Measurements from ENCODE around the gene PATL1.
A peak's percentile ranks its signal among the peaks of the same experiment; 100 is the strongest.

The PATL1 gene

GRCh38 chr11:59680287-59681154, 11.7 kb upstream of the PATL1 start:
- TF ChIP-seq CTCF (conservative IDR thresholded peaks at IDR 0.05; ENCODE audit: low read length): peak; percentile 97
- DNase-seq (ENCODE audit: low read depth): peak; percentile 82
- H3K4me3 ChIP-seq (ENCODE audit: low read length): no peak overlapping the region

- TF ChIP-seq CTCF (conservative IDR thresholded peaks at IDR 0.05; ENCODE audit: low read length): no peak
- H3K4me3 ChIP-seq (ENCODE audit: low read length): no peak overlapping the region
- DNase-seq (ENCODE audit: low read depth): no peak
These were observed 10.5 kb upstream of the PATL1 start for GRCh38 chr11:59679347-59679746.

DNA sequence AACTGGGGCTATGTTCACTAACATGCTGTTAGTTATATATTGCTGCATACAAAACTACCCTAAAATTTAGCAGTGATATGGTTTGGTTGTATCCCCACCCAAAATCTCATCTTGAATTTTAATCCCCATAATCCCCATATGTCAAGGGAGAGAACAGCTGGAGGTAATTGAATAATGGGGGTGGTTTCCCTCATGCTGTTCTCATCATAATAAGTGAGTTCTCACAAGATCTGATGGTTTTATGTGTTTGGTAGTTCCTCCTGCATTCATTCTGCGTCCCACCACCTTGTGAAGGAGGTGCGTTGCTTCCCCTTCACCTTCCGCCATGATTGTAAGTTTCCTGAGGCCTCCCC, 10.0 kb upstream of the PATL1 start:
- TF ChIP-seq CTCF (conservative IDR thresholded peaks at IDR 0.05; ENCODE audit: low read length): no peak
- DNase-seq (ENCODE audit: low read depth): no peak
- no peak overlapping the region for H3K4me3 ChIP-seq (ENCODE audit: low read length)

DNA sequence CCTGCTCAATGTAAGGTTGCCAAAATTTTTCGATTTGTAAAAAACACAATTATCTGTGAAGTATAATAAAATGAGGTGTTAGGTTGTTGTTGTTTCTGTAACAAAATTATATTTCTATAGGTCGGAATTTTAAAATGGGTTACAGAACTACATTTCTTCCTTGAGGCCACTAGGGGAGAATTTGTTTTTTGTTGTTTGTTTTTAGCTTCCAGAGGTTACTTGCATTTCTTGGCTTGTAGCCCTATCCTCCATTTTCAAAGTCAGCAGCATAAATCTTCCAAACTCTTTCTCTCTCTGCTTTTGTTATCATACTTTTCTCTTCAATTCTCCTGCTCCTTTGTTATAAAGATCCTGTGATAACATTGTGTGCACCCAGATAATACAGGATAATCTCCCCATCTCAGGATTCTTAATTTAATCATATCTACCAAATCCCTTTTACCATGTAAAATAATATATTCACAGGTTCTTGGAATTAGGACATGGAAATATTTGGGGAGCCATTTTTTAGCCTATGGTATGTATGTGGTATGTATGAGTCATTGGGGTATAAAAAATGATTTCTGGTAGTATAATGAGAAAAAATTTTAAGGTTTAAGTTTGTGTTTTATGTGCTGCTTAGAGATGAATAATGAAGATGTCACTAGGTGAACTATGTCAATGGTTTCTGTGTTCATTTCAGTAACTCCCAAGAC, 9.4 kb upstream of the PATL1 start:
- TF ChIP-seq CTCF (conservative IDR thresholded peaks at IDR 0.05; ENCODE audit: low read length): no peak; the same call in 1 of the 2 replicates
- H3K4me3 ChIP-seq (ENCODE audit: low read length): no peak overlapping the region

GRCh38 chr11:59676205-59676604, 7.4 kb upstream of the PATL1 start:
- H3K4me3 ChIP-seq (ENCODE audit: low read length): no peak overlapping the region
- no peak for TF ChIP-seq CTCF (conservative IDR thresholded peaks at IDR 0.05; ENCODE audit: low read length)
- DNase-seq (ENCODE audit: low read depth): no peak

More for the DNA sequence above, 9.4 kb upstream of the PATL1 start:
- DNase-seq (ENCODE audit: low read depth): peak; percentile 15

GRCh38 chr11:59674291-59674690, 5.5 kb upstream of the PATL1 start:
- TF ChIP-seq CTCF (conservative IDR thresholded peaks at IDR 0.05; ENCODE audit: low read length): no peak
- no peak for DNase-seq (ENCODE audit: low read depth)
- H3K4me3 ChIP-seq (ENCODE audit: low read length): no peak overlapping the region

GRCh38 chr11:59673291-59673690, 4.5 kb upstream of the PATL1 start:
- H3K4me3 ChIP-seq (ENCODE audit: low read length): no peak overlapping the region
- no peak for DNase-seq (ENCODE audit: low read depth)
- TF ChIP-seq CTCF (conservative IDR thresholded peaks at IDR 0.05; ENCODE audit: low read length): no peak

Data from AG10803 (cell line).